Calu3 (cell line): ENCODE results near the gene LPCAT2. TPM values are rescaled to one million over a fixed set of nuclear protein-coding genes. Genes with fewer than 3 reads are reported as not detected.

ENCODE experiments used
- BruUV-seq: library from RNA; stranded (reverse); fragments of 400-500 nt; replicated peaks from 2 replicates; lab custom pipeline; 2021; lab: Mats Ljungman, UMichigan
- CTCF ChIA-PET: fragments of 300-600 bp; sonication (Branson Sonifier 250); formaldehyde crosslinking; loops from one replicate; lab custom pipeline; 2022; ENCODE audit warnings: antibody characterized with exemption; lab: Charles Lee
- DNase-seq: peaks from one replicate; pipeline ENCODE4 v3.0.0; 2022
- H3K27ac Mint-ChIP-seq: one replicate; pipeline ENCODE4 v1.8.0; 2022; ENCODE audit warnings: mixed read lengths; ENCODE audit not compliant: unreplicated experiment
- H3K27me3 Mint-ChIP-seq: one replicate; pipeline ENCODE4 v1.8.0; 2022; ENCODE audit warnings: mixed read lengths; ENCODE audit not compliant: unreplicated experiment
- H3K36me3 Mint-ChIP-seq: one replicate; pipeline ENCODE4 v1.8.0; 2022; ENCODE audit warnings: mild to moderate bottlenecking, moderate library complexity, mixed read lengths; ENCODE audit not compliant: insufficient read depth, unreplicated experiment
- H3K4me1 Mint-ChIP-seq: one replicate; pipeline ENCODE4 v1.8.0; 2022; ENCODE audit warnings: mild to moderate bottlenecking, low read depth, mixed read lengths; ENCODE audit not compliant: unreplicated experiment
- H3K4me3 Mint-ChIP-seq: one replicate; pipeline ENCODE4 v1.8.0; 2022; ENCODE audit warnings: mild to moderate bottlenecking, low read depth, moderate library complexity, mixed read lengths; ENCODE audit not compliant: unreplicated experiment
- H3K9me3 Mint-ChIP-seq: one replicate; pipeline ENCODE4 v1.8.0; 2022; ENCODE audit warnings: low read depth, mixed read lengths; ENCODE audit not compliant: unreplicated experiment
- CTCF ChIP-seq: fragments of 200-600 bp; IDR thresholded peaks from one replicate; pipeline ENCODE4 v1.8.0; 2022; ENCODE audit warnings: antibody characterized with exemption; ENCODE audit not compliant: unreplicated experiment
- intact Hi-C: fragments of 100-400 bp; cut with micrococcal nuclease; formaldehyde crosslinking; loops from one replicate; pipeline ENCODE4 v1.10.0; 2022; ENCODE audit not compliant: unreplicated experiment
- total RNA-seq: library from RNA; stranded (reverse); gene quantifications from 2 replicates; pipeline ENCODE4 v1.2.3, GENCODE V29; 2022

LPCAT2 gene
- total RNA-seq, 1 experiment from 2014 or later = 10.0 TPM

GRCh38 chr16:55506083-55506482 is 2.8 kb upstream of the LPCAT2 start:
- no peak overlapping the region for H3K4me3 Mint-ChIP-seq
- no peak for DNase-seq

GRCh38 chr16:55506708-55507107 is 2.2 kb upstream of the LPCAT2 start:
- no peak for DNase-seq
- no TSS peak for BruUV-seq
- intact Hi-C loops = no loop called here
- Mint-ChIP-seq H3K27ac (no peak overlapping the region), H3K9me3 (no peaks in the 10 kb centered on the region), H3K4me3 (no peak overlapping the region), H3K4me1 (peaks cover 27% of the 10 kb centered on the region), H3K36me3 (peaks cover 9% of the 10 kb centered on the region), H3K27me3 (peaks cover 29% of the 10 kb centered on the region)
- CTCF ChIA-PET = no interaction called here
- no peak for TF ChIP-seq CTCF

More at GRCh38 chr16:55506083-55506482, 2.8 kb upstream of the LPCAT2 start:
- peaks cover 29% of the 10 kb centered on the region for H3K27me3 Mint-ChIP-seq
- CTCF ChIA-PET = no interaction called here
- TF ChIP-seq CTCF = no peak
- no TSS peak for BruUV-seq
- peaks cover 9% of the 10 kb centered on the region for H3K36me3 Mint-ChIP-seq
- H3K27ac Mint-ChIP-seq = no peak overlapping the region
- peaks cover 33% of the 10 kb centered on the region for H3K4me1 Mint-ChIP-seq
- intact Hi-C loops = no loop called here
- H3K9me3 Mint-ChIP-seq = no peaks in the 10 kb centered on the region

GRCh38 chr16:55508271-55508921 is 476 bp upstream of the LPCAT2 start:
- intact Hi-C loops = no loop called here
- H3K4me1 Mint-ChIP-seq = peaks cover 10% of the 10 kb centered on the region
- no TSS peak for BruUV-seq
- peaks cover 9% of the 10 kb centered on the region for H3K36me3 Mint-ChIP-seq
- H3K27me3 Mint-ChIP-seq = peaks cover 29% of the 10 kb centered on the region
- CTCF ChIA-PET = interaction anchor here (0.6 kb wide), 1 partner anchor 13 kb away, joined by 5 read pairs; no protein-coding TSS in a partner anchor
- H3K9me3 Mint-ChIP-seq = peaks cover 4% of the 10 kb centered on the region
- peak overlapping the region; percentile 57 for H3K4me3 Mint-ChIP-seq
- DNase-seq = no peak
- no peak overlapping the region for H3K27ac Mint-ChIP-seq
- no peak for TF ChIP-seq CTCF

- no peak overlapping the region for H3K27ac Mint-ChIP-seq
- no peak for TF ChIP-seq CTCF
- peaks cover 8% of the 10 kb centered on the region for H3K9me3 Mint-ChIP-seq
- H3K36me3 Mint-ChIP-seq = peaks cover 9% of the 10 kb centered on the region
- H3K4me3 Mint-ChIP-seq = no peak overlapping the region
- no peak for DNase-seq
- peaks cover 9% of the 10 kb centered on the region for H3K4me1 Mint-ChIP-seq
- peaks cover 29% of the 10 kb centered on the region for H3K27me3 Mint-ChIP-seq
- intact Hi-C loops = no loop called here
- CTCF ChIA-PET = interaction anchor here (0.6 to 0.9 kb wide), 2 partner anchors 9 to 58 kb away, joined by 3 read pairs; no protein-coding TSS in a partner anchor
- TSS peak; percentile 37 for BruUV-seq
These were observed 1.4 kb downstream of the LPCAT2 start for GRCh38 chr16:55510185-55510805.
